ENCODE data around the gene CACNA1G. TPM values are rescaled to one million over a fixed set of nuclear protein-coding genes. Genes with fewer than 3 reads are reported as not detected.

Gene CACNA1G
- total RNA-seq, 6 donors from 2014 or later: under 0.01 to 0.37 (median 0.11) TPM; not detected in 2

- peak overlapping the region in 2 of 4 donors; percentile 71 to 72 for H3K4me3 ChIP-seq
- TF ChIP-seq CTCF (IDR thresholded peaks at IDR 0.05) (no peak), POLR2A (IDR thresholded peaks at IDR 0.05) (no peak), EP300 (IDR thresholded peaks at IDR 0.05) (no peak), POLR2AphosphoS5 (IDR thresholded peaks at IDR 0.05) (no peak)
- H3K9me3 ChIP-seq: no peaks in the 10 kb centered on the region
- no peaks in the 10 kb centered on the region for H3K27me3 ChIP-seq
- H3K27ac ChIP-seq: no peak overlapping the region
- ATAC-seq (ENCODE audit: low FRiP score in 2 of 2): no peak
- H3K36me3 ChIP-seq: no peaks in the 10 kb centered on the region
- DNase-seq: no peak
- WGBS, 2 donors: 89 to 90% methylated on average over 5 to 11 of the region's 11 CpGs
- H3K4me1 ChIP-seq: peaks cover 14 to 25% (median 21%) of the 10 kb centered on the region in 4 donors
Observed at GRCh38 chr17:50540560-50541401, 19.7 kb upstream of the CACNA1G start.

GRCh38 chr17:50541402-50541715 lies 19.2 kb upstream of the CACNA1G start:
- Histone ChIP-seq H3K4me3 (peak overlapping the region; percentile 34 to 72 (median 63)), H3K27me3 (no peaks in the 10 kb centered on the region), H3K36me3 (no peaks in the 10 kb centered on the region), H3K4me1 (peaks cover 14 to 27% (median 22%) of the 10 kb centered on the region in 4 donors), H3K9me3 (no peaks in the 10 kb centered on the region), H3K27ac (peak overlapping the region; percentile 30 to 85 (median 66))
- WGBS, 2 donors: 76 to 84% methylated on average over 7 to 9 of the region's 9 CpGs
- ATAC-seq (ENCODE audit: low FRiP score in 2 of 2): no peak
- TF ChIP-seq POLR2AphosphoS5 (IDR thresholded peaks at IDR 0.05) (no peak), POLR2A (IDR thresholded peaks at IDR 0.05) (no peak), EP300 (IDR thresholded peaks at IDR 0.05) (no peak), CTCF (IDR thresholded peaks at IDR 0.05) (no peak)
- no peak for DNase-seq

- no peaks in the 10 kb centered on the region for H3K27me3 ChIP-seq
- ATAC-seq (ENCODE audit: low FRiP score in 2 of 2) (peak; percentile 86 to 97), DNase-seq (peak; percentile 92 to 98)
- H3K27ac ChIP-seq: peak overlapping the region; percentile 30 to 85 (median 66)
- peaks cover 17 to 33% (median 26%) of the 10 kb centered on the region in 4 donors for H3K4me1 ChIP-seq
- WGBS, 2 donors: 3 to 10% methylated on average over 6 to 51 of the region's 82 CpGs
- no peaks in the 10 kb centered on the region for H3K36me3 ChIP-seq
- H3K9me3 ChIP-seq: no peaks in the 10 kb centered on the region
- TF ChIP-seq POLR2AphosphoS5 (IDR thresholded peaks at IDR 0.05) (peak; percentile 14 to 61), EP300 (IDR thresholded peaks at IDR 0.05) (no peak), POLR2A (IDR thresholded peaks at IDR 0.05) (peak in 2 of 4 donors; percentile 36 to 72), CTCF (IDR thresholded peaks at IDR 0.05) (peak in 2 of 6 experiments; percentile 33 to 45)
- H3K4me3 ChIP-seq: peak overlapping the region; percentile 34 to 72 (median 63)
Observed at GRCh38 chr17:50541716-50542688, 18.5 kb upstream of the CACNA1G start.

GRCh38 chr17:50542795-50543774 lies 17.4 kb upstream of the CACNA1G start:
- peak overlapping the region in 2 of 4 donors; percentile 71 to 72 for H3K4me3 ChIP-seq
- peaks cover 27 to 44% (median 34%) of the 10 kb centered on the region in 4 donors for H3K4me1 ChIP-seq
- peak overlapping the region; percentile 37 to 85 (median 61) for H3K27ac ChIP-seq
- DNase-seq: peak in 1 of 2 donors; percentile 85
- peak in 1 of 2 donors; percentile 60 for ATAC-seq (ENCODE audit: low FRiP score in 2 of 2)
- 66 to 79% methylated on average over 13 to 16 of the region's 16 CpGs for WGBS, 2 donors
- no peaks in the 10 kb centered on the region for H3K9me3 ChIP-seq
- no peaks in the 10 kb centered on the region for H3K36me3 ChIP-seq
- TF ChIP-seq POLR2A (IDR thresholded peaks at IDR 0.05): no peak
- TF ChIP-seq POLR2AphosphoS5 (IDR thresholded peaks at IDR 0.05): no peak
- TF ChIP-seq EP300 (IDR thresholded peaks at IDR 0.05): no peak
- no peak for TF ChIP-seq CTCF (IDR thresholded peaks at IDR 0.05)
- no peaks in the 10 kb centered on the region for H3K27me3 ChIP-seq
